ENCODE data around the gene F13A1.
A peak's percentile ranks its signal among the peaks of the same experiment; 100 is the strongest.

DNA sequence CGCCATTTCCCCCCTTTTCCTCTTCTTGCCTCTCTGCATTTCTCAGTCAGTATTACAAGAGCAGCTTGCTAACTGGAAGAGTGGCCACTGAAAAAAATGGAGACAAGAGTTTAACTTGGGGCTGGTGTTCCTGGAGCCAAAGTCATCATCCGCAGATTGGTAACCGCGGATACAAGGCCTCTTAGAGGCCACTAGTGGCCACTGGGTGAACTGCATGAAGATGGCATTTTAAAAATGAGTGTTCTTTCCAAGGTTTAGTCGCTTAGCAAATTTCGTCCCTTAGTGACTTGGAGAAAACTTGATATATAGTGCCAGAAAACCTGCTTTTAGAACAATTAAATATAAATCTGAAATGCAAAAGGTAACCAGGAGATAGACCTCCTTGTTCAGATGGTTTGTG, 4.8 kb downstream of the F13A1 start:
- TF ChIP-seq, protein P1, sequence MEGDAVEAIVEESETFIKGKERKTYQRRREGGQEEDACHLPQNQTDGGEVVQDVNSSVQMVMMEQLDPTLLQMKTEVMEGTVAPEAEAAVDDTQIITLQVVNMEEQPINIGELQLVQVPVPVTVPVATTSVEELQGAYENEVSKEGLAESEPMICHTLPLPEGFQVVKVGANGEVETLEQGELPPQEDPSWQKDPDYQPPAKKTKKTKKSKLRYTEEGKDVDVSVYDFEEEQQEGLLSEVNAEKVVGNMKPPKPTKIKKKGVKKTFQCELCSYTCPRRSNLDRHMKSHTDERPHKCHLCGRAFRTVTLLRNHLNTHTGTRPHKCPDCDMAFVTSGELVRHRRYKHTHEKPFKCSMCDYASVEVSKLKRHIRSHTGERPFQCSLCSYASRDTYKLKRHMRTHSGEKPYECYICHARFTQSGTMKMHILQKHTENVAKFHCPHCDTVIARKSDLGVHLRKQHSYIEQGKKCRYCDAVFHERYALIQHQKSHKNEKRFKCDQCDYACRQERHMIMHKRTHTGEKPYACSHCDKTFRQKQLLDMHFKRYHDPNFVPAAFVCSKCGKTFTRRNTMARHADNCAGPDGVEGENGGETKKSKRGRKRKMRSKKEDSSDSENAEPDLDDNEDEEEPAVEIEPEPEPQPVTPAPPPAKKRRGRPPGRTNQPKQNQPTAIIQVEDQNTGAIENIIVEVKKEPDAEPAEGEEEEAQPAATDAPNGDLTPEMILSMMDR (IDR thresholded peaks at IDR 0.05): peak; percentile 9 to 39 (median 35)
- TF ChIP-seq POLR2AphosphoS5 (IDR thresholded peaks at IDR 0.05; ENCODE audit: insufficient read depth in 1 of 2, low read depth in 1 of 2) (no peak), POLR2A (IDR thresholded peaks at IDR 0.05) (no peak)

Measured in vagina (tissue), 2 donors.